Measurements from ENCODE around the gene PCGF1.

Gene PCGF1

GRCh38 chr2:74536166-74536950 lies 28.9 kb upstream of the PCGF1 start:
- no peak for DNase-seq

- DNase-seq: no peak
These were observed 28.0 kb upstream of the PCGF1 start for GRCh38 chr2:74535440-74535965.

- DNase-seq: no peak
These were observed 26.9 kb upstream of the PCGF1 start for GRCh38 chr2:74534411-74534810.

- no peak for DNase-seq
These were observed 26.0 kb upstream of the PCGF1 start for GRCh38 chr2:74533464-74533863.

- DNase-seq: no peak
These were observed 24.7 kb upstream of the PCGF1 start for GRCh38 chr2:74532222-74532621.

- DNase-seq: no peak
These were observed 24.2 kb upstream of the PCGF1 start for GRCh38 chr2:74531666-74532065.

- no peak for DNase-seq
These were observed 23.0 kb upstream of the PCGF1 start for GRCh38 chr2:74530239-74531187.

GRCh38 chr2:74529357-74530238 lies 22.1 kb upstream of the PCGF1 start, which contains the start of the genes AUP1 and HTRA2:
AUP1 (minus strand) TSS chr2:74529706; CDS start chr2:74529629, 77 bp downstream.
HTRA2 (plus strand) TSS chr2:74529933; CDS start chr2:74530007, 74 bp downstream.
- peak; percentile 97 for DNase-seq

- DNase-seq: no peak
These were observed 21.3 kb upstream of the PCGF1 start for GRCh38 chr2:74528600-74529356.

GRCh38 chr2:74527741-74528140 lies 20.2 kb upstream of the PCGF1 start:
- no peak for DNase-seq

GRCh38 chr2:74526649-74527230 lies 19.2 kb upstream of the PCGF1 start:
- no peak for DNase-seq

- no peak for DNase-seq
These were observed 18.5 kb upstream of the PCGF1 start, which contains the start of gene DQX1 for GRCh38 chr2:74525717-74526648. DQX1 (minus strand) TSS chr2:74526231; CDS start chr2:74525729, 502 bp downstream.

GRCh38 chr2:74524955-74525716 lies 17.6 kb upstream of the PCGF1 start:
- DNase-seq: no peak

GRCh38 chr2:74524005-74524404 lies 16.5 kb upstream of the PCGF1 start:
- no peak for DNase-seq

- no peak for DNase-seq
These were observed 15.0 kb upstream of the PCGF1 start for GRCh38 chr2:74522516-74522915.

GRCh38 chr2:74516650-74517049 lies 9.2 kb upstream of the PCGF1 start:
- DNase-seq: no peak

GRCh38 chr2:74515981-74516633 lies 8.6 kb upstream of the PCGF1 start:
- no peak for DNase-seq

- no peak for DNase-seq
These were observed 7.9 kb upstream of the PCGF1 start for GRCh38 chr2:74515271-74515980.

Data from NCI-H1105 (cell line).